ENCODE data around the gene INTS13. TPM values are rescaled to one million over a fixed set of nuclear protein-coding genes. Genes with fewer than 3 reads are reported as not detected.

INTS13 gene
- total and polyA plus RNA-seq, 9 donors = 22.4 to 32.2 (median 25.6) TPM

- H3K4me3 ChIP-seq (ENCODE audit: low read length) = no peak overlapping the region
- H3K27me3 ChIP-seq (ENCODE audit: control insufficient read depth, insufficient read depth, low read length) = no peaks in the 10 kb centered on the region
- peak overlapping the region; percentile 60 for H3K27ac ChIP-seq (ENCODE audit: low read length)
- H3K9me3 ChIP-seq (replicated peaks; ENCODE audit: control insufficient read depth, low read depth, low read length) = no peaks in the 10 kb centered on the region
- DNase-seq = peak; percentile 28
- no peaks in the 10 kb centered on the region for H3K4me1 ChIP-seq (ENCODE audit: control insufficient read depth, insufficient read depth, low read length)
- 6% methylated on average over 5 of the region's 6 CpGs for WGBS (ENCODE audit: insufficient coverage)
- no peaks in the 10 kb centered on the region for H3K36me3 ChIP-seq (ENCODE audit: control insufficient read depth, insufficient read depth, low read length)
These were observed 80.2 kb downstream of the INTS13 start for GRCh38 chr12:26857465-26858176.

DNA sequence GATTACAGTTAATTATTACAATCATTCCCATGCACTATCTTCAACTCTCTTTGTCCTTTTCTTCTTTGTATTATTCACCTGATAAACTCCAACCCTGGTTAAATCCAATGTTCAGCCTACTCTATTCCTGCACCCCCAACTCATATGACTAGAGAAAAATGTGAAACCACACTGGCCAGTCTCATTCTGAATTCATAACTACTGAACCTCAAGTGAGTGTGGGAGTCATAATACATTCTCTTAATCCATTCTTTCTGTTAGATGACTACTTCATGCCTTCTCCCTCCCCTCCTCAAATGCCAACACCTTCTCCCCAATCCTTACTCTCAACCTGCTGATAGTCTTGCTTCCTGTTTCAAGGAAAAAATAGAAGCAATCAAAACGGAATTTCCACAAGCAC is 82.4 kb downstream of the INTS13 start:
- H3K36me3 ChIP-seq (ENCODE audit: control insufficient read depth, insufficient read depth, low read length) = no peaks in the 10 kb centered on the region
- H3K27me3 ChIP-seq (ENCODE audit: control insufficient read depth, insufficient read depth, low read length) = no peaks in the 10 kb centered on the region
- WGBS (ENCODE audit: insufficient coverage) = 20% methylated on average over 1 of the region's 1 CpG
- no peak overlapping the region for H3K4me3 ChIP-seq (ENCODE audit: low read length)
- no peaks in the 10 kb centered on the region for H3K4me1 ChIP-seq (ENCODE audit: control insufficient read depth, insufficient read depth, low read length)
- H3K9me3 ChIP-seq (replicated peaks; ENCODE audit: control insufficient read depth, low read depth, low read length) = no peaks in the 10 kb centered on the region
- no peak for DNase-seq
- no peak overlapping the region for H3K27ac ChIP-seq (ENCODE audit: low read length)

Other genes with a start within 250 kb of the INTS13 start
- gene ITPR2, start 104.8 kb downstream of the INTS13 start, total RNA-seq = 5.8 TPM
- 1 to 10 TPM; 1.9 to 5.2 (median 3.5) TPM for gene ITPR2, start 104.8 kb downstream of the INTS13 start, polyA plus RNA-seq (ENCODE audit: insufficient read depth in 1 of 8, insufficient read length in 8 of 8, low replicate concordance in 1 of 8)
- 40.9 TPM for gene FGFR1OP2, start 489 bp upstream of the INTS13 start, total RNA-seq
- gene FGFR1OP2, start 489 bp upstream of the INTS13 start, polyA plus RNA-seq (ENCODE audit: insufficient read depth in 1 of 8, insufficient read length in 8 of 8, low replicate concordance in 1 of 8) = 10 to 100 TPM; 29.4 to 44.1 (median 36.5) TPM
- gene TM7SF3, start 76.4 kb upstream of the INTS13 start, total RNA-seq = 25.7 TPM
- 10 to 100 TPM; 23.7 to 31.4 (median 28.5) TPM for gene TM7SF3, start 76.4 kb upstream of the INTS13 start, polyA plus RNA-seq (ENCODE audit: insufficient read depth in 1 of 8, insufficient read length in 8 of 8, low replicate concordance in 1 of 8)
- 31.9 TPM for gene MED21, start 84.6 kb upstream of the INTS13 start, total RNA-seq
- 10 to 100 TPM; 31.8 to 46.5 (median 44.3) TPM for gene MED21, start 84.6 kb upstream of the INTS13 start, polyA plus RNA-seq (ENCODE audit: insufficient read depth in 1 of 8, insufficient read length in 8 of 8, low replicate concordance in 1 of 8)
- gene C12orf71, start 144.6 kb upstream of the INTS13 start, total RNA-seq = not detected
- under 1 TPM in 3 of 8 donors, not detected in 5; 0.20 to 0.26 (median 0.24) TPM for gene C12orf71, start 144.6 kb upstream of the INTS13 start, polyA plus RNA-seq (ENCODE audit: insufficient read depth in 1 of 8, insufficient read length in 8 of 8, low replicate concordance in 1 of 8)

All from muscle of leg (tissue), 11 donors.